A673 (cell line): ENCODE data around the gene DYTN. TPM values are rescaled to one million over a fixed set of nuclear protein-coding genes. Genes with fewer than 3 reads are reported as not detected.
A peak's percentile ranks its signal among the peaks of the same experiment; 100 is the strongest.

ENCODE experiments used
- BruUV-seq: library from RNA; stranded (reverse); fragments of 400-500 nt; replicated peaks from 2 replicates; lab custom pipeline; 2021; lab: Mats Ljungman, UMichigan
- CTCF ChIA-PET: fragments of 300-600 bp; sonication (Branson Sonifier 250); formaldehyde crosslinking; loops from one replicate; lab custom pipeline; 2022; ENCODE audit warnings: antibody characterized with exemption; lab: Charles Lee
- POLR2A ChIA-PET: fragments of 300-600 bp; sonication (Branson Sonifier 250); formaldehyde crosslinking; loops from one replicate; lab custom pipeline; 2022; ENCODE audit warnings: antibody characterized with exemption; ENCODE audit not compliant: low non-redundant PET; lab: Charles Lee
- DNase-seq: peaks from one replicate; pipeline ENCODE4 v3.0.0-alpha.2; 2015; ENCODE audit warnings: low spot score
- H3K27ac ChIP-seq: fragments of 200-600 bp; sonication (generic); 2 replicates; pipeline ENCODE4 v1.5.1; 2016; ENCODE audit warnings: mixed run types, low read depth, mild to moderate bottlenecking, mixed read lengths, antibody characterized with exemption, low read length; ENCODE audit not compliant: poor library complexity, severe bottlenecking
- H3K27me3 ChIP-seq: fragments of 200-600 bp; sonication (generic); replicated peaks from 2 replicates; pipeline ENCODE4 v1.6.1; 2017; ENCODE audit warnings: mixed run types, low read depth, mild to moderate bottlenecking, mixed read lengths, antibody characterized with exemption, low read length; ENCODE audit not compliant: insufficient read depth, poor library complexity
- H3K36me3 ChIP-seq: fragments of 200-600 bp; sonication (generic); 2 replicates; pipeline ENCODE4 v1.6.1; 2016; ENCODE audit warnings: mixed run types, mild to moderate bottlenecking, mixed read lengths, antibody characterized with exemption, low read length; ENCODE audit not compliant: insufficient read depth, poor library complexity, severe bottlenecking
- H3K4me1 ChIP-seq: fragments of 200-600 bp; sonication (generic); 2 replicates; pipeline ENCODE4 v1.6.1; 2017; ENCODE audit warnings: mixed run types, mild to moderate bottlenecking, mixed read lengths, antibody characterized with exemption, low read length; ENCODE audit not compliant: insufficient read depth, poor library complexity, severe bottlenecking
- H3K4me3 ChIP-seq: fragments of 200-600 bp; sonication (generic); 2 replicates; pipeline ENCODE4 v1.5.1; 2016; ENCODE audit warnings: low read depth, mixed run types, mild to moderate bottlenecking, mixed read lengths, low read length; ENCODE audit not compliant: poor library complexity, severe bottlenecking
- H3K9me3 ChIP-seq: fragments of 200-600 bp; sonication (generic); 2 replicates; pipeline ENCODE4 v1.6.1; 2016; ENCODE audit warnings: mixed run types, low read depth, mild to moderate bottlenecking, mixed read lengths, antibody characterized with exemption, low read length; ENCODE audit not compliant: poor library complexity, severe bottlenecking
- EZH2 ChIP-seq: fragments of 200-600 bp; sonication (generic); IDR thresholded peaks from 2 replicates; pipeline ENCODE4 v1.6.1; 2017; ENCODE audit warnings: borderline replicate concordance, low read depth, mild to moderate bottlenecking, mixed read lengths, antibody characterized with exemption, low read length; ENCODE audit not compliant: poor library complexity, severe bottlenecking
- intact Hi-C: fragments of 100-400 bp; cut with micrococcal nuclease; formaldehyde crosslinking; loops from one replicate; pipeline ENCODE4 v1.10.0; 2022; ENCODE audit not compliant: unreplicated experiment
- total RNA-seq: library from RNA; stranded (reverse); gene quantifications from 2 replicates; pipeline ENCODE4 v1.2.3, GENCODE V29; 2021
- TF ChIP-seq, protein P1 (sequence below): fragments of 300-800, 200-600 bp; sonication (generic); conservative IDR thresholded peaks from 2 replicates; pipeline ENCODE4 v1.5.1; 2017; ENCODE audit warnings: low read depth, mild to moderate bottlenecking, antibody characterized with exemption, low read length, moderate library complexity, mixed read lengths

Gene DYTN
- total RNA-seq, 1 experiment from 2014 or later = not detected

DNA sequence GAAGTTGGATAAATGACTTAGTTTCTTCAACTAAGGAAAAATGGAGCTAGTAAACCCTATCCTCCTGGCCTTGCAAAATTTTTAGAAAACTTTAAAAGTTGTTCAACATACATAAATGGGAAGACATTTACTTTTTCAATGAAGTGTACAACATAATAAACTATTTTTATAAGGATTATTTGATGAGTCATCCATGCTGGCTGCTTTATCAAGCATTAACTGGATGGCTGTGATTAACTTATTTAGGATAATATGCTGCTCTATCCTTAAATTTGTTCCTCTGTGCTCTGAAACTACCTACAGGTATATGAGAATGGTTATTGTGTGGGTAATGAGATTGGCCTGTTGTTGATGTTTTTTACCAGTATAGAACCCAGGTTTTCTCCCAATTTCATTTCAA lies 21.3 kb downstream of the DYTN start:
- intact Hi-C loops = loop anchor here (10.0 kb wide), 2 partner anchors 588 to 1378 kb away; no protein-coding TSS in a partner anchor
- BruUV-seq = no TSS peak
- no peak for DNase-seq
- H3K4me3 ChIP-seq = no peak overlapping the region
- peaks cover 28% of the 10 kb centered on the region for H3K27me3 ChIP-seq
- no peaks in the 10 kb centered on the region for H3K36me3 ChIP-seq
- no peaks in the 10 kb centered on the region for H3K4me1 ChIP-seq
- no peak overlapping the region for H3K27ac ChIP-seq
- TF ChIP-seq, protein P1, sequence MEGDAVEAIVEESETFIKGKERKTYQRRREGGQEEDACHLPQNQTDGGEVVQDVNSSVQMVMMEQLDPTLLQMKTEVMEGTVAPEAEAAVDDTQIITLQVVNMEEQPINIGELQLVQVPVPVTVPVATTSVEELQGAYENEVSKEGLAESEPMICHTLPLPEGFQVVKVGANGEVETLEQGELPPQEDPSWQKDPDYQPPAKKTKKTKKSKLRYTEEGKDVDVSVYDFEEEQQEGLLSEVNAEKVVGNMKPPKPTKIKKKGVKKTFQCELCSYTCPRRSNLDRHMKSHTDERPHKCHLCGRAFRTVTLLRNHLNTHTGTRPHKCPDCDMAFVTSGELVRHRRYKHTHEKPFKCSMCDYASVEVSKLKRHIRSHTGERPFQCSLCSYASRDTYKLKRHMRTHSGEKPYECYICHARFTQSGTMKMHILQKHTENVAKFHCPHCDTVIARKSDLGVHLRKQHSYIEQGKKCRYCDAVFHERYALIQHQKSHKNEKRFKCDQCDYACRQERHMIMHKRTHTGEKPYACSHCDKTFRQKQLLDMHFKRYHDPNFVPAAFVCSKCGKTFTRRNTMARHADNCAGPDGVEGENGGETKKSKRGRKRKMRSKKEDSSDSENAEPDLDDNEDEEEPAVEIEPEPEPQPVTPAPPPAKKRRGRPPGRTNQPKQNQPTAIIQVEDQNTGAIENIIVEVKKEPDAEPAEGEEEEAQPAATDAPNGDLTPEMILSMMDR = no peak
- TF ChIP-seq EZH2 = no peak
- CTCF ChIA-PET = interaction anchor here (0.5 kb wide), 1 partner anchor 1710 kb away, joined by 3 read pairs; no protein-coding TSS in a partner anchor
- POLR2A ChIA-PET = no interaction called here
- H3K9me3 ChIP-seq = no peaks in the 10 kb centered on the region

DNA sequence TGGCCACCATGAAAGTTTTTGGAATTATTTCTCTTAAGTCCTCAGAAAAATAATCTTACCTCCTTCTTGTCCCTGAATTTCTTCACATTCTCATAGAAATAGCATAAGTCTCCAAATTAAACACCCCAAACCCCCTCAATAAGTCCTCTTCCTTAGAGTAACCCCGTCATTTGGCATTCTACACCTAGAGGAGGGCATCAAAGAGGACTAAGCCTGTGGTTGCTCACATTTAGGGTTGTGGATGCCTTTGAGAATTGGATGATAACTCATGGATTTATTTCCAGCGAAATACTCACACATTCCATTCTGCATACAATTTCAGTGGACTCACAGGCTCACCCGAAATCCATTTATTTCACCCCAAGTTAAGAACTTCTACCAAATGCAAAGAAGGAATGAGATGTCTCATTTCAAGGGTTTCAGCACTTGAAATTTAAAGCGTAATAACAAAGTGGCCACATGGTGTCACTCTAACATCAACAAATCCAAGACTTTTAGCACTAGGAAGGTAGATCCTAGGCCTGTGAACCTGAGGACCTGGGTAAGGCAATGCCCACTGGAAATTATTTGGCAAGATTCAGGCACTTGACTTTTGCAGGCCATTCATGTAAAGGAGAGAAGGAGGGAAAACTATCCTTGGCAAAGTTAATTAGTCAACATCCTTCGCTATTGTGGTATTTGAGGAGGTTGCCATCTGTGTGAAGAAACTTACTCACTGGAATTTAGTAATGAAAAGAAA lies 24.6 kb downstream of the DYTN start:
- Histone ChIP-seq H3K36me3 (no peaks in the 10 kb centered on the region), H3K27ac (no peak overlapping the region), H3K4me1 (no peaks in the 10 kb centered on the region), H3K4me3 (no peak overlapping the region), H3K27me3 (peaks cover 22% of the 10 kb centered on the region), H3K9me3 (no peaks in the 10 kb centered on the region)
- intact Hi-C loops = loop anchor here (1.0 to 10.0 kb wide), 5 partner anchors 89 to 1381 kb away; no protein-coding TSS in a partner anchor
- CTCF ChIA-PET = no interaction called here
- BruUV-seq = no TSS peak
- POLR2A ChIA-PET = no interaction called here
- DNase-seq = peak; percentile 69
- TF ChIP-seq EZH2 = no peak
- TF ChIP-seq, protein P1 = peak; percentile 71

DNA sequence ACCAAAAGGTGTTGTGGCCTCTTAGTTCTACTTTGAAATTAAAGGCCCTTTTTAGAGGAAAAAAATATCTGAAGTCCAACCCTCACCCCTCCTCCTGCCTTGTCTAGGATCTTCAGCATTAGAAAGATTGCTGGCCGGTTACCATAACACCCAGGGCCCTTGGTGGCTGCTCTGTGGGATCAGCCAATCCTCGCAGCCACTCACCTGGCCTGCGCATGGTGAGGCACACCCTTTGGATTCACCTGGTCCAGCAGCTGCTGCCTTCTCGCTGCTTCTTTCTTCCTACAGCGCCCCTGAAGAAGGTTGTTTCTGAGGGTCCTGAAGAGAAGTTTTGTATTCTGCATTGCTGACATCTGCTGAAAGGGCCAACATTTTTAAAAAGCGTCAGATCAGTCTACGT lies 25.2 kb downstream of the DYTN start:
- no peaks in the 10 kb centered on the region for H3K4me1 ChIP-seq
- POLR2A ChIA-PET = no interaction called here
- intact Hi-C loops = loop anchor here (1.0 to 10.0 kb wide), 5 partner anchors 90 to 1382 kb away; no protein-coding TSS in a partner anchor
- H3K36me3 ChIP-seq = no peaks in the 10 kb centered on the region
- no peak overlapping the region for H3K4me3 ChIP-seq
- H3K27me3 ChIP-seq = peaks cover 26% of the 10 kb centered on the region
- TF ChIP-seq, protein P1 = no peak
- TF ChIP-seq EZH2 = no peak
- DNase-seq = no peak
- no peaks in the 10 kb centered on the region for H3K9me3 ChIP-seq
- CTCF ChIA-PET = no interaction called here
- no peak overlapping the region for H3K27ac ChIP-seq
- no TSS peak for BruUV-seq
